T1000 (cell line): ENCODE data around the gene CLCNKB.

Experiments
- DNase-seq: peaks from one replicate; lab custom pipeline; 2025; ENCODE audit warnings: mixed read lengths; lab: John Stamatoyannopoulos, UW

Gene CLCNKB

GRCh38 chr1:16095447-16095846 is 51.9 kb downstream of the CLCNKB start:
- no peak for DNase-seq

GRCh38 chr1:16099412-16099811 is 55.8 kb downstream of the CLCNKB start:
- no peak for DNase-seq

GRCh38 chr1:16101623-16102022 is 58.0 kb downstream of the CLCNKB start:
- DNase-seq: no peak
